Left ventricle myocardium inferior (tissue), 1 donor: ENCODE measurements around the gene MYO18A. TPM values are rescaled to one million over a fixed set of nuclear protein-coding genes. Genes with fewer than 3 reads are reported as not detected.

Experiments
- DNase-seq: peaks from one replicate; pipeline ENCODE4 v3.0.0-alpha.2; 2020
- H3K27ac ChIP-seq: fragments of 200-600 bp; replicated peaks from 2 replicates; pipeline ENCODE4 v1.8.0; 2021
- H3K27me3 ChIP-seq: fragments of 200-600 bp; 2 replicates; pipeline ENCODE4 v1.8.0; 2021; ENCODE audit warnings: low read depth
- H3K36me3 ChIP-seq: fragments of 200-600 bp; 2 replicates; pipeline ENCODE4 v1.8.0; 2021
- H3K4me1 ChIP-seq: fragments of 200-600 bp; 2 replicates; pipeline ENCODE4 v1.8.0; 2021
- H3K4me3 ChIP-seq: fragments of 200-600 bp; 2 replicates; pipeline ENCODE4 v1.8.0; 2021; ENCODE audit warnings: mild to moderate bottlenecking, moderate library complexity
- H3K9me3 ChIP-seq: fragments of 200-600 bp; replicated peaks from 2 replicates; pipeline ENCODE4 v1.8.0; 2021
- intact Hi-C: fragments of 100-400 bp; cut with micrococcal nuclease; formaldehyde crosslinking; loops from one replicate; pipeline ENCODE4 v1.11.0; 2022
- total RNA-seq: library from RNA; stranded (reverse); fragmentation: NEBNext Ultra II Directional; extraction: Animal tissue kit (Norgen Biotek cat#: 25700); gene quantifications from one replicate; pipeline ENCODE4 v1.2.1, GENCODE V29; 2021
- TF ChIP-seq, protein P1 (sequence below): fragments of 200-600 bp; IDR thresholded peaks from 2 replicates; pipeline ENCODE4 v1.8.0; 2021; ENCODE audit warnings: antibody characterized with exemption, mild to moderate bottlenecking, borderline replicate concordance
- donor health status: DM: no; HTN: yes; CAD: no; lungs with severe emphysema.

Gene MYO18A
- total RNA-seq, 1 donor from 2014 or later = 397 TPM

DNA sequence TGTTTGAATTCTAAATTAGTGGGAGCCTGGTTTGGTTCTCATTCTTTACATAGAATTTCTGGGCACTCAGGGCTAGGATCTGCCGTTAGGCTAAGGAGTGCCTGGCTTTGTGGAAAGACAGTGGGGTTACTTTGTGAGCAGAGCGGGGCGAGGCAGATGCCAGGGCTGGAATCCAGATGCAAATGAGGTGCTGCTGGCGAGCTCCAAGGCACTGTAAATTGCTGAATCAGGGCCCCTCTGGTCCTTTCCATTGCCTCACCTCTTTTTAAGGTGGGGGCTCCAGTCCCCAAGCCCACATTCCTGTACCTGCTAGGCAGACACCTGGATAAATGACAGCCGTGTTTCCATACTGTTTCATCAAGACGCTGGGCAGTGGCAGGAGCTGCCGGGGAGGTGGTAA lies 103.5 kb downstream of the MYO18A start:
- DNase-seq = no peak
- H3K4me1 ChIP-seq = peaks cover 55% of the 10 kb centered on the region
- intact Hi-C loops = no loop called here
- TF ChIP-seq, protein P1, sequence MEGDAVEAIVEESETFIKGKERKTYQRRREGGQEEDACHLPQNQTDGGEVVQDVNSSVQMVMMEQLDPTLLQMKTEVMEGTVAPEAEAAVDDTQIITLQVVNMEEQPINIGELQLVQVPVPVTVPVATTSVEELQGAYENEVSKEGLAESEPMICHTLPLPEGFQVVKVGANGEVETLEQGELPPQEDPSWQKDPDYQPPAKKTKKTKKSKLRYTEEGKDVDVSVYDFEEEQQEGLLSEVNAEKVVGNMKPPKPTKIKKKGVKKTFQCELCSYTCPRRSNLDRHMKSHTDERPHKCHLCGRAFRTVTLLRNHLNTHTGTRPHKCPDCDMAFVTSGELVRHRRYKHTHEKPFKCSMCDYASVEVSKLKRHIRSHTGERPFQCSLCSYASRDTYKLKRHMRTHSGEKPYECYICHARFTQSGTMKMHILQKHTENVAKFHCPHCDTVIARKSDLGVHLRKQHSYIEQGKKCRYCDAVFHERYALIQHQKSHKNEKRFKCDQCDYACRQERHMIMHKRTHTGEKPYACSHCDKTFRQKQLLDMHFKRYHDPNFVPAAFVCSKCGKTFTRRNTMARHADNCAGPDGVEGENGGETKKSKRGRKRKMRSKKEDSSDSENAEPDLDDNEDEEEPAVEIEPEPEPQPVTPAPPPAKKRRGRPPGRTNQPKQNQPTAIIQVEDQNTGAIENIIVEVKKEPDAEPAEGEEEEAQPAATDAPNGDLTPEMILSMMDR = no peak
- no peak overlapping the region for H3K4me3 ChIP-seq
- H3K36me3 ChIP-seq = peaks cover 68% of the 10 kb centered on the region
- no peak overlapping the region for H3K27ac ChIP-seq
- H3K27me3 ChIP-seq = no peaks in the 10 kb centered on the region
- H3K9me3 ChIP-seq = no peaks in the 10 kb centered on the region

DNA sequence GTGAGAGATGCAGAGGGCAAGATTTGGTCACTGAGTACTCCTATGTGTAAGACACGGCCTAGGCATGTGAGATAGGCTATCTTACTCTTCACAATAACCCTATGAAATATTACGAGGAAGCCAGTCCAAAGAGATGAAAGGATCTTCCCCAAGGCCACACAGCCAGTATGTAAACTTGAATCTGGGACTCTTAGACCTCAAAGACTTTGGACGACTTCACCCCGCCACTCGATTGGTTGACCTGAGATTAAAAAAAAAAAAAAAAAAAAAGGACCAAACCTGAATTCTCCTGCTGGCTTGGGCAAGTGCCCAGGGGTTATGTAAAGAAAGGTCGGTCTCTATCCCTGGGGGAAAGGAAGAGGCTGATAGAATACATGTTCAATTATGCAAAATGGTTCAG lies 104.1 kb downstream of the MYO18A start:
- TF ChIP-seq, protein P1 = no peak

DNA sequence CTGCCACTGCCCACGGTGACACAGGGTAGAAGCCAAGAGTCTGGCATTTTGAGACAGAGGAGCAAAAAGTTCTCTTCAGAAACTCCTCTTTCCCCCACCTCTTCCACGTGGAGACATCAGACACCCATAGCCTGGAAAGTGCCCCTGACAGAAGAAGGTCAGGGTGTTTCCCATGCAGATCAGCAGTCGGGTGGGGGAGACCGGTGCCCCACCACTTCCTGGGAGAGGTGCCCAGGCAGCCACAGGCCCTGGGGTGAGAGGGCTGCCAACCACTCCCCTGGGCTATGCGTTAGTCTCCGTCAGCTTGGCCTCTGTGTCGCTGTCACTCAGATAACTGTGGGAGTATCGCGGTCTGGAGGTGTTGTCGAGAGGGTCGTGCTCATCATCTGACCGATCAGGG lies 105.7 kb downstream of the MYO18A start:
- H3K4me3 ChIP-seq = no peak overlapping the region
- H3K27me3 ChIP-seq = no peaks in the 10 kb centered on the region
- peak; percentile 50 for DNase-seq
- peak overlapping the region; percentile 36 for H3K27ac ChIP-seq
- no peaks in the 10 kb centered on the region for H3K9me3 ChIP-seq
- TF ChIP-seq, protein P1 = no peak
- intact Hi-C loops = no loop called here
- H3K36me3 ChIP-seq = peaks cover 46% of the 10 kb centered on the region
- H3K4me1 ChIP-seq = peaks cover 72% of the 10 kb centered on the region

More for the DNA sequence above, 104.1 kb downstream of the MYO18A start:
- Histone ChIP-seq H3K27ac (no peak overlapping the region), H3K4me1 (peaks cover 62% of the 10 kb centered on the region), H3K4me3 (no peak overlapping the region), H3K36me3 (peaks cover 62% of the 10 kb centered on the region), H3K9me3 (no peaks in the 10 kb centered on the region), H3K27me3 (no peaks in the 10 kb centered on the region)
- DNase-seq = no peak
- intact Hi-C loops = no loop called here

DNA sequence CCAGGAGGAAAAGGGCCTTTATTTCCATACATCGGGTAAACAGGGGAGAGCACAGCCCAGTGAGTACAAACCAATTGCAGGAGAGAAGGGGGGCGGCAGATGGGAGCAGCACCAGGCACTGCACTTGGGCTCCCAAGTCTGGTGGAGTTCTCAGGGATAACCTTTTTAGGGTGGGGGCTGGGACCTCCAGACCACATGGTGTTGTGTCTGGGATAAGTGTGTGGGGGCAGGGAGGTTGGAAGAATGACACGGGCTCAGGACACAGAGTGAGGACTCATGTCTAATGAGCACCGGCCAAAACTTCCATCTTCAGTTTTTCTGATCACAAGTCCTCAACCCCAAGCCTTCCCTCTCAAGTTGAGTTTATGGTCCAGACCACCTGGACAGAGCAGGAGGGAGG lies 106.7 kb downstream of the MYO18A start:
- peaks cover 36% of the 10 kb centered on the region for H3K36me3 ChIP-seq
- H3K9me3 ChIP-seq = no peaks in the 10 kb centered on the region
- peaks cover 63% of the 10 kb centered on the region for H3K4me1 ChIP-seq
- no peak for DNase-seq
- H3K27me3 ChIP-seq = no peaks in the 10 kb centered on the region
- no peak overlapping the region for H3K4me3 ChIP-seq
- no peak overlapping the region for H3K27ac ChIP-seq
- TF ChIP-seq, protein P1 = no peak
- intact Hi-C loops = no loop called here

DNA sequence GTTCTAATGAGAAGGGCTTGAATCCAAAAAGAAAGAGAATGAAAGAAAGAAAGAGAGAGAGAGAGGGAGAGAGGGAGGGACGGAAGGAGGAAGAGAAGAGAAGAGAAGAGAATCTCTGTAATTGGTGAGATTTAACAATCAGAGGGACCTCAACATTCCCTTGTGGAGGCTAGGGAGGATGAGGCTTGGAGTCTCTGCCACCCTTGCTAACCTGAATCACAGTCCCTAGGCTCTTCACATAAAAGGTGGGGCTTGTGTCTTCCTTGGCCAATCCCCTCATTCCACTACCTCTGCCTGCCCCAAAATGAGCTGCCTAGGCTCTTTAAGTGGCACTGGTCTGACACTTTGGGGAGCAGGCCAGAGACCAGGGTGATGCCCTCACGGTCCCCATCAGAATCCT lies 107.2 kb downstream of the MYO18A start:
- no peaks in the 10 kb centered on the region for H3K27me3 ChIP-seq
- H3K36me3 ChIP-seq = peaks cover 32% of the 10 kb centered on the region
- intact Hi-C loops = no loop called here
- DNase-seq = no peak
- H3K4me3 ChIP-seq = no peak overlapping the region
- H3K9me3 ChIP-seq = no peaks in the 10 kb centered on the region
- no peak overlapping the region for H3K27ac ChIP-seq
- peaks cover 58% of the 10 kb centered on the region for H3K4me1 ChIP-seq
- TF ChIP-seq, protein P1 = no peak

DNA sequence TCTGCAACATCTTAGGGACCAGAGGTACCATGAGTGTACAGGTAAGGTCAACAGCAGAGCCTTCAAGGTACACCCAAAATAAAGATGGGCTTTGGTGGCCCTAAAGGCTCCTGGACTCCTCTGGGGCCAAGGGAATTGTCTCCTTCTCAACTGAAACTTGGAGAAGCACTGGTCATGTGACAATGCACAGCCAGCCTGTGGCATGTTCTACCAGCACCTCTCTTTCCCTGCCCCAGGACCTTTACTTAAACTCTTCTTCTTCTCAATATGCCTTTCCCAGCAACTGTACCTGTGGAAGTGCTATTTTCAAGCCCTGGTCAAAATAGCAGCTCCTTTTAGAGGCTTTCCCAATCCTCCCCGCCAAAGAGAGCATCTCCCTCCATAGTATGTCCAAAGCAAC lies 108.9 kb downstream of the MYO18A start:
- H3K9me3 ChIP-seq = no peaks in the 10 kb centered on the region
- no peaks in the 10 kb centered on the region for H3K27me3 ChIP-seq
- peaks cover 46% of the 10 kb centered on the region for H3K4me1 ChIP-seq
- intact Hi-C loops = no loop called here
- H3K27ac ChIP-seq = no peak overlapping the region
- no peak overlapping the region for H3K4me3 ChIP-seq
- TF ChIP-seq, protein P1 = no peak
- H3K36me3 ChIP-seq = peaks cover 14% of the 10 kb centered on the region
- no peak for DNase-seq
